ENCODE measurements around the gene PLCZ1. TPM values are rescaled to one million over a fixed set of nuclear protein-coding genes. Genes with fewer than 3 reads are reported as not detected.

PLCZ1 gene
- total and polyA plus RNA-seq, 2 donors (not counting 3 experiments of a cell fraction or from before 2014, with no cell fraction given): not detected

GRCh38 chr12:18720690-18721089 lies 17.1 kb downstream of the PLCZ1 start:
- BruUV-seq (replicated peaks): no TSS peak
- Histone ChIP-seq H3K9me3 (replicated peaks; ENCODE audit: control insufficient read depth, insufficient read depth, low read length) (no peaks in the 10 kb centered on the region), H3K9ac (replicated peaks; ENCODE audit: extremely low read depth, insufficient read depth, low read length) (no peak overlapping the region), H3K4me1 (ENCODE audit: control insufficient read depth, extremely low read depth, insufficient read depth, low read length) (no peaks in the 10 kb centered on the region), H3K4me2 (ENCODE audit: insufficient read depth, low read length) (no peak overlapping the region), H3K79me2 (ENCODE audit: control insufficient read depth, insufficient read depth, low read length) (no peaks in the 10 kb centered on the region), H3K36me3 (ENCODE audit: control insufficient read depth in 2 of 2, extremely low read depth in 1 of 2, insufficient read depth in 2 of 2, low read length in 2 of 2) (no peaks in the 10 kb centered on the region), H4K20me1 (replicated peaks; ENCODE audit: control insufficient read depth, extremely low read depth, insufficient read depth, low read length) (no peaks in the 10 kb centered on the region), H3K9me1 (replicated peaks; ENCODE audit: control insufficient read depth, extremely low read depth, insufficient read depth, low read length) (no peaks in the 10 kb centered on the region), H3K4me3 (replicated peaks in 1 of 3; ENCODE audit: insufficient read depth in 1 of 3, low read depth in 1 of 3, low read length in 3 of 3) (no peak overlapping the region), H3K27ac (ENCODE audit: insufficient read depth, low read depth, low read length) (no peak overlapping the region), H3K27me3 (ENCODE audit: control insufficient read depth in 2 of 2, insufficient read depth in 2 of 2, low read length in 2 of 2) (no peaks in the 10 kb centered on the region), H2AFZ (ENCODE audit: low read depth, low read length) (no peak overlapping the region)
- no peak for FAIRE-seq
- TF ChIP-seq EZH2 (IDR thresholded peaks at IDR 0.05; ENCODE audit: borderline replicate concordance, low read depth, low read length, severe bottlenecking) (no peak), MYC (IDR thresholded peaks at IDR 0.05; ENCODE audit: low read depth, low read length) (no peak), MAX (IDR thresholded peaks at IDR 0.05; ENCODE audit: insufficient read depth, insufficient read length) (no peak), POLR2A (IDR thresholded peaks at IDR 0.05; ENCODE audit: low read depth, low read length) (no peak), CTCF (IDR thresholded peaks at IDR 0.05; ENCODE audit: extremely low read depth in 1 of 2, insufficient read depth in 1 of 2, low read depth in 1 of 2, low read length in 2 of 2) (no peak), FOS (IDR thresholded peaks at IDR 0.05; ENCODE audit: borderline replicate concordance, insufficient read depth, low read length) (no peak), JUN (IDR thresholded peaks at IDR 0.05; ENCODE audit: borderline replicate concordance, insufficient read depth, insufficient read length, low read depth) (no peak), POLR2AphosphoS5 (IDR thresholded peaks at IDR 0.05; ENCODE audit: insufficient read depth, low read depth, low read length) (no peak), GATA2 (IDR thresholded peaks at IDR 0.05; ENCODE audit: insufficient read depth, insufficient read length, low read depth, low read length) (no peak)
- no peak for DNase-seq (ENCODE audit: low read depth, low spot score)
- POLR2A ChIA-PET: no interaction called here
- CTCF ChIA-PET: no interaction called here
- dilution Hi-C loops (cut with MboI; ENCODE audit: extremely low pct_ligation_motif_present, low sequenced_read_pairs): no loop called here
- intact Hi-C loops (cut with micrococcal nuclease): no loop called here
